ENCODE data around the gene EXOSC9. TPM values are rescaled to one million over a fixed set of nuclear protein-coding genes. Genes with fewer than 3 reads are reported as not detected.

The EXOSC9 gene
- polyA plus RNA-seq, 1 donor from 2014 or later, result 67.4 TPM

DNA sequence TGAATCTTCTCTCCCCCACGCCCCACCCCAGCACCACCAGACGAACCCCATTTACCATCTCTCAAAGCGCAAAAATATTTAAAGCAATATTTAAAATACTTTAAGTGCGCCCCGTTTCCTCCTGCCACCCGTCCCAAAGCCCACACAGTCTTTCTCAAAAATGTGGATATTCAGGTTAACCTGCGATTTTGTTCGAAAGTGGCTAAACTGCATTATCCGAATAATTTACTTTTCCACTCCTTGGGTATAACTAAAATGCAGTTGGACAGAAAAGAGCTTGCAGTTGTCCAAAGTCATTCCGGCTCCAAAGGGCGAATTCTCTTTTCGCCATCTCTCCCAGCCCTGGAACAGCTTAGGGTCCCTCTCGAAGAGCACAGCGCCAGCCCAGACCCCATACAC lies 36.8 kb upstream of the EXOSC9 start:
- H4K20me1 ChIP-seq (ENCODE audit: insufficient read depth), result no peaks in the 10 kb centered on the region
- no peaks in the 10 kb centered on the region for H3K36me3 ChIP-seq (ENCODE audit: insufficient read depth, low read length)
- H3K27ac ChIP-seq (ENCODE audit: low read length), result no peak overlapping the region
- H3K9me2 ChIP-seq (ENCODE audit: insufficient read depth, low read length), result no peaks in the 10 kb centered on the region
- no peaks in the 10 kb centered on the region for H3K9me3 ChIP-seq (ENCODE audit: low read length)
- H3K9ac ChIP-seq (ENCODE audit: low read length), result peak overlapping the region; percentile 29
- H2AFZ ChIP-seq (ENCODE audit: low read depth, low read length), result no peak overlapping the region
- no peak overlapping the region for H3K4me2 ChIP-seq (ENCODE audit: low read length)
- peak overlapping the region; percentile 73 for H3K4me3 ChIP-seq (ENCODE audit: low read length)
- peaks cover 44% of the 10 kb centered on the region for H3K27me3 ChIP-seq (ENCODE audit: insufficient read depth, low read depth, low read length)
- no peaks in the 10 kb centered on the region for H3F3A ChIP-seq (ENCODE audit: insufficient read depth, low read length, poor library complexity, severe bottlenecking)
- TF ChIP-seq POLR2AphosphoS5 (IDR thresholded peaks at IDR 0.05) (no peak), EZH2 (IDR thresholded peaks at IDR 0.05; ENCODE audit: borderline replicate concordance, insufficient read depth, low read length, poor library complexity, severe bottlenecking) (no peak), TAF1 (IDR thresholded peaks at IDR 0.05; ENCODE audit: low read depth) (no peak), MXI1 (conservative IDR thresholded peaks at IDR 0.05; ENCODE audit: poor library complexity, severe bottlenecking) (no peak), EP300 (conservative IDR thresholded peaks at IDR 0.05; ENCODE audit: poor library complexity, severe bottlenecking) (no peak), SMC3 (conservative IDR thresholded peaks at IDR 0.05; ENCODE audit: poor library complexity) (no peak), REST (IDR thresholded peaks at IDR 0.05; ENCODE audit: borderline replicate concordance) (no peak), CTCF (IDR thresholded peaks at IDR 0.05; ENCODE audit: poor library complexity, severe bottlenecking) (no peak), RAD21 (conservative IDR thresholded peaks at IDR 0.05) (no peak)
- H3K79me2 ChIP-seq (replicated peaks; ENCODE audit: insufficient read depth, low read length), result no peaks in the 10 kb centered on the region

DNA sequence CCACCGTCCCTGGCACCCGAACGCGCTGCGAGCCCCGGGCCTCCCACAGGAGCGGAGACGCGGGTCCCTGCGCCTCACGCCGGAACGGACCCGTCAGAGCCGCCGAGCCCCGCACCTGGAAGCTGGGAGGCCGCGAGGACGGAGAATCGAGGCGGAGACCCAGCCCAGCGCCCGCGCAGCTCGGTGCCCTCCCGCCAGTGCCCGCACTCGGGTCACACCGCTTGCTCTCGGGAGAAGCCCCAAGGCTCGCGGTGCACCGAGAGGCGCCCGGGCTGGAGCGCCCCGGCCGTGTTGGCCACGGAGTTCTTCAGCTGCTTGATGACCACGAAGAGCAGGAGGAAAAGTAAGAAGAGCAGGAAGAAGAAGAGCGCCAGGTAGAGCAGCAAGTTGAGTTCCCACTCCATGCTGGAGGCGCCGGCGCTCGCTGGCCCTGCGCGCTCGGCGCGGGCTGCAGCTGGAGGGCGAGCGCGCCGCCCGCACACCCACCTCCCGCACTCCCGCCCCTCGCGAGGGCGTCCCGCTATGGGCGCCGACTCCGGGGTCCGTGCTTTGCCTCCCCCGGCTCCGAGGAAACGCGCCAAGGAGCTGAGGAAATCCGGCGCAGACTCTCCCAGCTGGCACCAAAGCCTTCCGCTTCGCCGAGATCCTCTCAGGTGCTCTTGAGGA lies 36.3 kb upstream of the EXOSC9 start, which contains the start of gene SMIM43:
SMIM43 (minus strand) TSS at position 463 of the 666 bp plus-strand sequence; CDS start at position 404, 59 bp downstream.
- TF ChIP-seq RAD21 (conservative IDR thresholded peaks at IDR 0.05) (peak; percentile 13), CTCF (IDR thresholded peaks at IDR 0.05; ENCODE audit: poor library complexity, severe bottlenecking) (no peak), MXI1 (conservative IDR thresholded peaks at IDR 0.05; ENCODE audit: poor library complexity, severe bottlenecking) (peak; percentile 20), EZH2 (IDR thresholded peaks at IDR 0.05; ENCODE audit: borderline replicate concordance, insufficient read depth, low read length, poor library complexity, severe bottlenecking) (no peak), SMC3 (conservative IDR thresholded peaks at IDR 0.05; ENCODE audit: poor library complexity) (peak; percentile 16)
- Histone ChIP-seq H3K9me3 (ENCODE audit: low read length) (no peaks in the 10 kb centered on the region), H3K27me3 (ENCODE audit: insufficient read depth, low read depth, low read length) (peaks cover 44% of the 10 kb centered on the region), H3K9me2 (ENCODE audit: insufficient read depth, low read length) (no peaks in the 10 kb centered on the region), H3K4me3 (ENCODE audit: low read length) (peak within 1 kb of the TSS; percentile 73), H3K27ac (ENCODE audit: low read length) (no peak within 1 kb of the TSS), H3K4me2 (ENCODE audit: low read length) (peak within 1 kb of the TSS; percentile 21), H3K36me3 (ENCODE audit: insufficient read depth, low read length) (no peaks in the 10 kb centered on the region), H4K20me1 (ENCODE audit: insufficient read depth) (no peaks in the 10 kb centered on the region), H3F3A (ENCODE audit: insufficient read depth, low read length, poor library complexity, severe bottlenecking) (no peaks in the 10 kb centered on the region), H2AFZ (ENCODE audit: low read depth, low read length) (no peak within 1 kb of the TSS), H3K79me2 (replicated peaks; ENCODE audit: insufficient read depth, low read length) (no peaks in the 10 kb centered on the region), H3K9ac (ENCODE audit: low read length) (peak within 1 kb of the TSS; percentile 29)

Measured in neural cell (in vitro differentiated cells).